DMS 273 (cell line): ENCODE data around the gene DYNC2LI1.

ENCODE experiments used
- DNase-seq: peaks from one replicate; lab custom pipeline; 2025; ENCODE audit not compliant: unreplicated experiment; lab: John Stamatoyannopoulos, UW

The DYNC2LI1 gene

GRCh38 chr2:43841949-43842865 lies 68.4 kb downstream of the DYNC2LI1 start:
- no peak for DNase-seq

DNA sequence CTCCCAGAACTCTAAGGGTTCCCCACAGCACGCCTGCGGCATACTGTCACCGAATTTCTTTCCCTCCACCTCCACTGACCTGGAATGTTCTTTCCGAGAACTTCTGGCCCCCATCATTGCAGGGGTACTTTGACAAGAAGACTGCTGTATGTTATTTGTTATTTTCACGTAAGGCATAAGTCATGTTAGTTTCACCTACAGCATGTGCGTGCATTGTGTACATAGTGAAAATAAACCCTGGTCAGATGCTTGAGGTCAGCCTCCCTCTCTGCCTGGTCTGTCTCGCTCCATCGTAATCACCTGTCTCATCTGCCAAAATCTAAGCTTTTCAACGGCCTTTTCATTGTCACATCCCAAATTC lies 69.0 kb downstream of the DYNC2LI1 start:
- no peak for DNase-seq

GRCh38 chr2:43845181-43845580 lies 71.3 kb downstream of the DYNC2LI1 start:
- DNase-seq: no peak

GRCh38 chr2:43846140-43846793 lies 72.4 kb downstream of the DYNC2LI1 start:
- DNase-seq: no peak

DNA sequence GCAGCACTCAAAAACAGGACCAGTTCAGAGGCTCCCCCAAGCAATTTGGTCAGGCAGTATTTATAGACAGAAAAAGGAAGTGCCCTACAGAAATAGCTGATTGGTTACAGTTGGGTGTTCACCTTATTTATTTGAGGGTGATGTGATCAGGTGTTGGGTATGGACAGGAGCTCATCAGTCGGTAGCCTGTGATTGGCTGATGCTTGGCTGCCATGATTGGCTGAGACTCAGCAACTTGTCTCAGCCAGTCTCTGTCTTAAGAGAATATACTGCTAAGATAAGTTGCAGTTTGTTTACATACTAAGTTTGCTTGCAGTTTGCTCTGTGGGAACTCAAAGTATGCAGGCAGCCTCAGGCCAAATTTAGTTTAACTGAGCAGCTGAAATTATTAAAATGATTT lies 74.4 kb downstream of the DYNC2LI1 start:
- no peak for DNase-seq

GRCh38 chr2:43851011-43851980 lies 77.5 kb downstream of the DYNC2LI1 start:
- no peak for DNase-seq

GRCh38 chr2:43852196-43852730 lies 78.4 kb downstream of the DYNC2LI1 start:
- DNase-seq: no peak

GRCh38 chr2:43853141-43854081 lies 79.6 kb downstream of the DYNC2LI1 start:
- no peak for DNase-seq

GRCh38 chr2:43854671-43855070 lies 80.8 kb downstream of the DYNC2LI1 start:
- DNase-seq: no peak

- DNase-seq: no peak
Measured at GRCh38 chr2:43855292-43855691, 81.5 kb downstream of the DYNC2LI1 start.
